T-cell (primary cell): Measurements from ENCODE around the gene USB1. TPM values are rescaled to one million over a fixed set of nuclear protein-coding genes. Genes with fewer than 3 reads are reported as not detected.
"Not testable (repeated sequence)": the region's sequence is repeated elsewhere in the genome, so short reads cannot be mapped to it uniquely, and the experiment has no call there.

Experiments
- ATAC-seq, 4 experiments: fragments of 200-7000 bp in 3 of 4; fragments of 150-1000 bp in 1 of 4; cut with Tn5 transposase; replicated peaks in 1 of 4; 1 replicate in 3 of 4; 2 replicates in 1 of 4; pipeline ENCODE4 v1.10.0; 2021; ENCODE audit warnings: moderate library complexity in 3 of 4, mild to moderate bottlenecking in 2 of 4, moderate number of reproducible peaks in 1 of 4
- CTCF ChIA-PET, 2 donors: fragments of 300-600 bp; sonication (Branson Sonifier 250); formaldehyde crosslinking; loops; one replicate each; lab custom pipeline; 2022; ENCODE audit warnings: antibody characterized with exemption in 2 of 2; lab: Charles Lee
- POLR2A ChIA-PET, 2 donors: fragments of 300-600 bp; sonication (Branson Sonifier 250); formaldehyde crosslinking; loops; one replicate each; lab custom pipeline; 2022; ENCODE audit warnings: antibody characterized with exemption in 2 of 2; lab: Charles Lee
- DNase-seq, 35 experiments: peaks; one replicate each; pipeline versions ENCODE4 v3.0.0 to v3.0.0-alpha.2; 2013 to 2023
- H3K27ac ChIP-seq: one replicate; pipeline ENCODE4 v1.5.1; 2013; ENCODE audit warnings: low read length
- H3K27me3 ChIP-seq, 2 experiments: replicated peaks in 1 of 2; 1 replicate in 1 of 2; 2 replicates in 1 of 2; pipeline versions ENCODE4 v1.6.1 to v1.7.0; 2013; ENCODE audit warnings: low read length in 1 of 2, mixed read lengths in 1 of 2; ENCODE audit not compliant: control insufficient read depth in 2 of 2, insufficient read depth in 2 of 2; ENCODE audit errors: extremely low read depth in 1 of 2
- H3K36me3 ChIP-seq, 2 donors: 1 replicate in 1 of 2; 2 replicates in 1 of 2; pipeline versions ENCODE4 v1.6.1 to v1.7.0; 2013; ENCODE audit warnings: low read length in 1 of 2; ENCODE audit not compliant: control insufficient read depth in 2 of 2, insufficient read depth in 1 of 2; ENCODE audit errors: extremely low read depth in 1 of 2
- H3K4me1 ChIP-seq, 2 experiments: 1 replicate in 1 of 2; 2 replicates in 1 of 2; pipeline versions ENCODE4 v1.6.1 to v1.7.0; 2013; ENCODE audit warnings: low read length in 2 of 2, mixed read lengths in 1 of 2; ENCODE audit not compliant: insufficient read depth in 2 of 2, control insufficient read depth in 1 of 2; ENCODE audit errors: extremely low read depth in 1 of 2
- H3K4me3 ChIP-seq, 2 donors: 1 replicate in 1 of 2; 2 replicates in 1 of 2; pipeline versions ENCODE4 v1.5.1 to v1.7.0; 2013; ENCODE audit warnings: mild to moderate bottlenecking in 2 of 2, low read length in 1 of 2, moderate library complexity in 1 of 2; ENCODE audit not compliant: control insufficient read depth in 1 of 2; ENCODE audit errors: extremely low read depth in 1 of 2
- H3K9me3 ChIP-seq: 2 replicates; pipeline ENCODE4 v1.7.0; 2013
- H3K27ac Mint-ChIP-seq, 2 donors: one replicate each; pipeline ENCODE4 v1.8.0; 2020 to 2021; ENCODE audit warnings: mild to moderate bottlenecking in 2 of 2, mixed read lengths in 2 of 2
- H3K27me3 Mint-ChIP-seq, 2 donors: one replicate each; pipeline ENCODE4 v1.8.0; 2021 to 2022; ENCODE audit warnings: mixed read lengths in 2 of 2
- H3K36me3 Mint-ChIP-seq: one replicate; pipeline ENCODE4 v1.8.0; 2021; ENCODE audit warnings: mixed read lengths
- H3K4me1 Mint-ChIP-seq, 3 donors: one replicate each; pipeline ENCODE4 v1.8.0; 2020 to 2022; ENCODE audit warnings: mixed read lengths in 3 of 3, mild to moderate bottlenecking in 1 of 3
- H3K4me3 Mint-ChIP-seq, 3 donors: one replicate each; pipeline ENCODE4 v1.8.0; 2020 to 2022; ENCODE audit warnings: mild to moderate bottlenecking in 3 of 3, mixed read lengths in 3 of 3, moderate library complexity in 3 of 3
- H3K9me3 Mint-ChIP-seq, 3 donors: one replicate each; pipeline ENCODE4 v1.8.0; 2020 to 2022; ENCODE audit warnings: mixed read lengths in 3 of 3
- WGBS: methylation state at CpG from one replicate; pipeline ENCODE4 v1.1.5; 2013; ENCODE audit warnings: missing lambda C conversion rate; ENCODE audit not compliant: insufficient coverage; 5-methylcytosine and 5-hydroxymethylcytosine counted together
- total RNA-seq, 35 experiments: library from RNA in 6 of 35; stranded (reverse) in 6 of 35; fragments of 120-200 nt in 1 of 35; gene quantifications; one replicate each; pipeline versions ENCODE4 v1.2.1 to v1.2.4 and lab custom pipeline; 2013 to 2026

USB1 gene
- total RNA-seq, 5 donors from 2014 or later (not counting 1 experiment from before 2014, with no cell fraction given), result 31.7 to 44.2 (median 41.3) TPM

GRCh38 chr16:58002416-58002800 is 1.2 kb downstream of the USB1 start:
- no peak for DNase-seq

DNA sequence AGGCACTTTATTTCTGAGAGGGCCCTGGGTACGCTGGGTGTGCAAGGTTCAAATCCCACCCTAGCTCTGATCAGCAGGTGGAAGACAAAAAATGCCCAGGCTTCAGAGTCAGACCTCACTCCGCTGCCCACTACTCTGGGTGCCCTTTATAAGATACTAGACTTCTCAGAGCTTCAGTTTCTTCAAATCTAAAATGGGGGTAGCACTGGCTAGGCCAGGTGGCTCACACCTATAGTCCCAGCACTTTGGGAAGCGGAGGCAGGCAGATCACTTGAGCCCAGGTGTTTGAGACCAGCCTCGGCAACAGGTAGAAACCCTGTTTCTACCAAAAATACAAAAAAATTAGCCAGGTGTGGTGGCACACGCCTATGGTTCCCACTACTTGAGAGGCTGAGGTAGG is 1.7 kb downstream of the USB1 start:
- peaks cover 19% of the 10 kb centered on the region for H3K36me3 Mint-ChIP-seq
- Histone ChIP-seq H3K4me1 (peaks cover 16 to 40% of the 10 kb centered on the region in 2 experiments), H3K36me3 (peaks cover 0 to 17% of the 10 kb centered on the region in 2 donors), H3K27me3 (no peaks in the 10 kb centered on the region), H3K27ac (no peak overlapping the region), H3K4me3 (no peak overlapping the region), H3K9me3 (no peaks in the 10 kb centered on the region)
- no peak overlapping the region for H3K27ac Mint-ChIP-seq
- CTCF ChIA-PET, result interaction anchor here in 1 of 2 donors (2.3 kb wide), 1 partner anchor 104 kb away, joined by 9 read pairs; no protein-coding TSS in a partner anchor
- peaks cover 41 to 56% (median 53%) of the 10 kb centered on the region in 3 donors for H3K4me1 Mint-ChIP-seq
- DNase-seq (no peak), ATAC-seq (no peak)
- WGBS, result 90% methylated on average over 3 of the region's 5 CpGs
- POLR2A ChIA-PET, result no interaction called here
- no peaks in the 10 kb centered on the region for H3K9me3 Mint-ChIP-seq
- peak overlapping the region in 1 of 3 donors; percentile 34 for H3K4me3 Mint-ChIP-seq
- H3K27me3 Mint-ChIP-seq, result no peaks in the 10 kb centered on the region

More at GRCh38 chr16:58002416-58002800, 1.2 kb downstream of the USB1 start:
- ChIA-PET CTCF (interaction anchor here in 1 of 2 donors (2.3 kb wide), 1 partner anchor 103 kb away, joined by 9 read pairs; no protein-coding TSS in a partner anchor), POLR2A (no interaction called here)
- no peaks in the 10 kb centered on the region for H3K9me3 Mint-ChIP-seq
- H3K27ac Mint-ChIP-seq, result no peak overlapping the region
- no peak overlapping the region for H3K27ac ChIP-seq
- no peaks in the 10 kb centered on the region for H3K27me3 ChIP-seq
- H3K36me3 Mint-ChIP-seq, result peaks cover 20% of the 10 kb centered on the region
- ATAC-seq, result no peak
- H3K4me1 Mint-ChIP-seq, result peaks cover 47 to 61% (median 58%) of the 10 kb centered on the region in 3 donors
- H3K4me3 ChIP-seq, result no peak overlapping the region
- H3K4me3 Mint-ChIP-seq, result peak overlapping the region; percentile 17 to 92 (median 82)
- H3K36me3 ChIP-seq, result peaks cover 3 to 22% of the 10 kb centered on the region in 2 donors
- no peaks in the 10 kb centered on the region for H3K9me3 ChIP-seq
- no peaks in the 10 kb centered on the region for H3K27me3 Mint-ChIP-seq
- WGBS, result 100% methylated on average over 2 of the region's 9 CpGs
- H3K4me1 ChIP-seq, result peaks cover 19 to 45% of the 10 kb centered on the region in 2 experiments

- DNase-seq, H3K27ac ChIP-seq, H3K27ac Mint-ChIP-seq, POLR2A ChIA-PET, ATAC-seq, H3K9me3 Mint-ChIP-seq, H3K4me3 Mint-ChIP-seq, H3K27me3 ChIP-seq, H3K9me3 ChIP-seq, H3K4me3 ChIP-seq, H3K27me3 Mint-ChIP-seq: not testable (repeated sequence)
- WGBS, result 95% methylated on average over 3 of the region's 12 CpGs
- H3K4me1 ChIP-seq, result peaks cover 2 to 22% of the 10 kb centered on the region in 2 experiments
- CTCF ChIA-PET, result interaction anchor here in 1 of 2 donors (0.6 to 1.3 kb wide), 2 partner anchors 17 to 177 kb away, joined by 3 to 4 read pairs; no protein-coding TSS in a partner anchor
- Mint-ChIP-seq H3K36me3 (peaks cover 21% of the 10 kb centered on the region), H3K4me1 (peaks cover 25 to 40% (median 37%) of the 10 kb centered on the region in 3 donors)
- H3K36me3 ChIP-seq, result peaks cover 0 to 20% of the 10 kb centered on the region in 2 donors
These were observed 3.5 kb downstream of the USB1 start for GRCh38 chr16:58004736-58005135.

DNA sequence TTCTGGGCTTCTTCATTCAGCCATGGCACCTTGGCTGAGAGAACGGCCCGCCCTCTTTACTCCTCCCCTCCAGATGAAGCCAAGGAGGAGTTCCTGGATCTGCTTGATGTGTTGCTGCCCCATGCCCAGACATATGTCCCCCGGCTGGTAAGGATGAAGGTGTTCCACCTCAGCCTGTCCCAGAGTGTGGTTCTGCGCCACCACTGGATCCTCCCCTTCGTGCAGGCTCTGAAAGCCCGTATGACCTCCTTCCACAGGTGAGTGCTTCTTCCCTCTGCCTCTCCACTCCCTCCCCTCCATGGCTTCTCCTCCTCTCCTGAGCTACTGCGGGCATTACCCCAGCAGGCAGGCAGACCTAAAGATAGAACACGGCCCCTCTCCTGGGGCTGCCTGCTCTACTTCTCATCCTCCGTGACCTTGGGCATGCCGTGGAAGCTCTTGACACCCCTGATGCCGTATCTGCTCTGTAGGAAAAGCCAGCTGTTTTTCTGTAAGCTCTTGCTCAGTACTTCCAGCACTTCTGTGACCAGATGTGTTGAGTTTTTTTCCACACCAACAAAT is 8.7 kb downstream of the USB1 start:
- Mint-ChIP-seq H3K27me3 (no peaks in the 10 kb centered on the region), H3K36me3 (peaks cover 43% of the 10 kb centered on the region), H3K4me3 (no peak overlapping the region), H3K4me1 (peaks cover under 1 to 7% (median 6%) of the 10 kb centered on the region in 3 donors), H3K27ac (no peak overlapping the region), H3K9me3 (no peaks in the 10 kb centered on the region)
- H3K4me1 ChIP-seq, result no peaks in the 10 kb centered on the region
- peaks cover 6 to 43% of the 10 kb centered on the region in 2 donors for H3K36me3 ChIP-seq
- ChIA-PET POLR2A (no interaction called here), CTCF (no interaction called here)
- no peak overlapping the region for H3K27ac ChIP-seq
- no peaks in the 10 kb centered on the region for H3K9me3 ChIP-seq
- WGBS, result 94% methylated on average over 8 of the region's 11 CpGs
- H3K4me3 ChIP-seq, result no peak overlapping the region
- DNase-seq (no peak), ATAC-seq (no peak)
- H3K27me3 ChIP-seq, result no peaks in the 10 kb centered on the region

DNA sequence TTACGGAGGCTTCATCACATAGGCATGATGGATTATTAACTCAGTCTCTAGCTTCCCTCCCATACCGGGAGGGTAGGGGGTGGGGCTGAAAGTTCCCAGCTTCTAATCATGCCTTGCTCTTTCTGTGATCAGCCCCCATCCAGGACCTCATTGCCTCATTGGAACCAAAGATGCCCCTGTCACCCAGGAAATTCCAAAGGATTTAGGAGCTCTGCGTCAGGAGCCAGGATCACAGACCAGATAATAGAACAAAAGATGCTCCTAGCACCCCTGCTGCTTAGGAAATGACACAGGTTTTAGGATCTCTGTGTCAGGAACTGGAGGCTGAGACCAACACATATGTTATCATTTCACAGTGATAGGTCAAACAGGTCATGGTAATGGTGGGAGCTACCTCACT is 9.7 kb downstream of the USB1 start:
- H3K4me1 Mint-ChIP-seq, result peaks cover 0 to 3% (median 3%) of the 10 kb centered on the region in 3 donors
- no peaks in the 10 kb centered on the region for H3K27me3 ChIP-seq
- H3K36me3 ChIP-seq, result peaks cover 6 to 41% of the 10 kb centered on the region in 2 donors
- ChIA-PET POLR2A (no interaction called here), CTCF (interaction anchor here in 1 of 2 donors (0.5 kb wide), 1 partner anchor 134 kb away, joined by 4 read pairs; no protein-coding TSS in a partner anchor)
- ATAC-seq, result no peak
- DNase-seq, result no peak
- H3K4me1 ChIP-seq, result no peaks in the 10 kb centered on the region
- H3K9me3 Mint-ChIP-seq, result no peaks in the 10 kb centered on the region
- H3K36me3 Mint-ChIP-seq, result peaks cover 43% of the 10 kb centered on the region
- H3K27ac Mint-ChIP-seq, result no peak overlapping the region
- H3K27me3 Mint-ChIP-seq, result no peaks in the 10 kb centered on the region
- H3K4me3 ChIP-seq, result no peak overlapping the region
- no peak overlapping the region for H3K4me3 Mint-ChIP-seq
- 100% methylated on average over 1 of the region's 3 CpGs for WGBS
- H3K9me3 ChIP-seq, result no peaks in the 10 kb centered on the region
- no peak overlapping the region for H3K27ac ChIP-seq

DNA sequence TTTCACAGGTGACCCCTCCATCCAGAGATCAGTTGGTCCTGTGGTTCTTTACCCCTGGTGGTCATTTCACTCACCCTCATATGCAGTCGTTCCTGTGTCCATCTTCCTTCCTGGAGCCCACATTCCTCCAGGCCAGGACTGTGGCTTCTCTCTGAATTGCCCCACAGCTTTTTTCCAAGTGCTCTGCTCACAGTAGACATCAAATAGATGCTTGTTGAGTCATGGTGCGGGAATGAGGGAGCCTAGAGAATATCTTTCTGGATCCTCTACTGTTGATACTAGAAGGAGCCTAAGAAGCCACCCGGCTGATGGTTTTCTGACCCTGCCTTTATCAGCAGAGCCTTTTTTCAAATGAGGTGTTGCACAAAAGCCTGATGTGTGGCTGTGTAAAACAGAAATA is 10.4 kb downstream of the USB1 start:
- ATAC-seq, result no peak
- no CpG with 5 or more reads among the region's 3 CpGs for WGBS
- Mint-ChIP-seq H3K27ac (no peak overlapping the region), H3K4me3 (no peak overlapping the region), H3K27me3 (no peaks in the 10 kb centered on the region), H3K9me3 (no peaks in the 10 kb centered on the region), H3K4me1 (peaks cover 0 to 3% (median 3%) of the 10 kb centered on the region in 3 donors), H3K36me3 (peaks cover 41% of the 10 kb centered on the region)
- H3K36me3 ChIP-seq, result peaks cover 9 to 42% of the 10 kb centered on the region in 2 donors
- no peaks in the 10 kb centered on the region for H3K27me3 ChIP-seq
- no peak overlapping the region for H3K4me3 ChIP-seq
- ChIA-PET CTCF (no interaction called here), POLR2A (no interaction called here)
- no peak for DNase-seq
- H3K27ac ChIP-seq, result no peak overlapping the region
- no peaks in the 10 kb centered on the region for H3K4me1 ChIP-seq
- no peaks in the 10 kb centered on the region for H3K9me3 ChIP-seq
